Brain microvascular endothelial cell (primary cell): Measurements from ENCODE around the gene SLC7A10.
"Not testable (repeated sequence)": the region's sequence is repeated elsewhere in the genome, so short reads cannot be mapped to it uniquely, and the experiment has no call there.

Experiments
- DNase-seq: peaks from one replicate; pipeline ENCODE4 v3.0.0-alpha.2; 2020
- H3K27ac ChIP-seq: fragments of 250-450 bp; sonication (Bioruptor Pico); 2 replicates; pipeline ENCODE4 v1.5.1; 2020; ENCODE audit warnings: mild to moderate bottlenecking, moderate library complexity
- H3K27me3 ChIP-seq: fragments of 250-450 bp; sonication (Bioruptor Pico); replicated peaks from 2 replicates; pipeline ENCODE4 v1.5.1; 2020; ENCODE audit warnings: mild to moderate bottlenecking
- H3K36me3 ChIP-seq: fragments of 250-450 bp; sonication (Bioruptor Pico); replicated peaks from 2 replicates; pipeline ENCODE4 v1.5.1; 2020; ENCODE audit warnings: mild to moderate bottlenecking
- H3K4me3 ChIP-seq: 2 replicates; pipeline ENCODE4 v1.5.1; 2011; ENCODE audit warnings: low read depth, mild to moderate bottlenecking, control low read depth, low read length, moderate library complexity
- CTCF ChIP-seq: IDR thresholded peaks from 2 replicates; pipeline ENCODE4 v1.5.1; 2011; ENCODE audit warnings: low read depth, mild to moderate bottlenecking, moderate library complexity, low read length, control low read depth, inconsistent platforms; ENCODE audit errors: missing control alignments
- in situ Hi-C: cut with HindIII; loops from 2 replicates; pipeline ENCODE4 v1.10.0; 2017; ENCODE audit warnings: low sequenced_read_pairs, low pct_ligation_motif_present

The SLC7A10 gene

GRCh38 chr19:33174186-33174585 is 51.5 kb downstream of the SLC7A10 start:
- Histone ChIP-seq H3K27ac (no peak overlapping the region), H3K4me3 (no peak overlapping the region), H3K27me3 (no peaks in the 10 kb centered on the region), H3K36me3 (no peaks in the 10 kb centered on the region)
- DNase-seq = no peak
- no peak for TF ChIP-seq CTCF
- in situ Hi-C loops = no loop called here

GRCh38 chr19:33171916-33172359 is 53.7 kb downstream of the SLC7A10 start:
- in situ Hi-C loops = no loop called here
- no peak for DNase-seq
- Histone ChIP-seq H3K27me3 (no peaks in the 10 kb centered on the region), H3K36me3 (no peaks in the 10 kb centered on the region), H3K27ac (no peak overlapping the region), H3K4me3 (no peak overlapping the region)
- no peak for TF ChIP-seq CTCF

GRCh38 chr19:33171222-33171795 is 54.3 kb downstream of the SLC7A10 start:
- no peak for TF ChIP-seq CTCF

GRCh38 chr19:33168528-33168927 is 57.1 kb downstream of the SLC7A10 start:
- DNase-seq = no peak
- TF ChIP-seq CTCF = no peak
- Histone ChIP-seq H3K27me3 (no peaks in the 10 kb centered on the region), H3K4me3 (no peak overlapping the region), H3K36me3 (no peaks in the 10 kb centered on the region), H3K27ac (no peak overlapping the region)
- in situ Hi-C loops = no loop called here

More at GRCh38 chr19:33171222-33171795, 54.3 kb downstream of the SLC7A10 start:
- no peak for DNase-seq
- H3K27me3 ChIP-seq = no peaks in the 10 kb centered on the region
- in situ Hi-C loops = no loop called here
- no peaks in the 10 kb centered on the region for H3K36me3 ChIP-seq
- no peak overlapping the region for H3K4me3 ChIP-seq
- H3K27ac ChIP-seq = no peak overlapping the region

- Histone ChIP-seq H3K27me3 (no peaks in the 10 kb centered on the region), H3K36me3 (no peaks in the 10 kb centered on the region), H3K4me3 (no peak overlapping the region), H3K27ac (no peak overlapping the region)
- DNase-seq = no peak
- TF ChIP-seq CTCF = no peak
- in situ Hi-C loops = no loop called here
These were observed 58.2 kb downstream of the SLC7A10 start for GRCh38 chr19:33167438-33167837.

- H3K27ac ChIP-seq, H3K27me3 ChIP-seq, in situ Hi-C loops, H3K4me3 ChIP-seq, H3K36me3 ChIP-seq, DNase-seq: not testable (repeated sequence)
These were observed 59.6 kb downstream of the SLC7A10 start for GRCh38 chr19:33166037-33166436.
